Measurements from ENCODE around the gene SURF1.
"Not testable (repeated sequence)": the region's sequence is repeated elsewhere in the genome, so short reads cannot be mapped to it uniquely, and the experiment has no call there.

The SURF1 gene

DNA sequence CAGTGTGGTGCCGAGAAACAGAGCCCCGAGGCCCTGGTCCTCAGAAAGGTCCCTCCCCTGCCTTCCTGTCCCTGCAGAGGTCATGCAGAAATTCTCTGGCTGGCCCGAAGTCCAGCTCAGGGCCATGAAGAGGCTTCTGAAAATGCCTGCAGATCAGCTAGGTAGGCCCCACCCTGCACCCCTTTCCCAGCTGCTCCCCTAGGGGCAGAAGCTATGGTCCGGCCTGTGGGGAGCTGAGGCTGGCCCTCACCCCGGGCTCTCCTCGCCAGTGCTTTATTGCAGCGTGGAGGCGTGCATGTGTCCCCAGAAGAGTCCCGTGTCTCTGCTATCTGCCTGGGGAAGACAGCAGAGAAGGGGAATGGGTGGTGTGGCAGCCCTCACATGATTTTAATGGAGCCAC, 41.6 kb upstream of the SURF1 start:
- TF ChIP-seq FOXP2 (optimal IDR thresholded peaks at IDR 0.05; ENCODE audit: control extremely low read depth, extremely low read length, insufficient read depth) (no peak), EZH2 (IDR thresholded peaks at IDR 0.05) (no peak), POLR2AphosphoS5 (IDR thresholded peaks at IDR 0.05; ENCODE audit: borderline replicate concordance, low read depth, low read length) (no peak)
- DNase-seq (ENCODE audit: low read depth, low spot score) = no peak
- Histone ChIP-seq H3K9me3 (ENCODE audit: low read depth, low read length) (no peaks in the 10 kb centered on the region), H3K9ac (ENCODE audit: insufficient read length) (no peak overlapping the region), H3K27ac (no peak overlapping the region), H3K4me3 (no peak overlapping the region), H3K36me3 (ENCODE audit: insufficient read depth, low read length) (no peaks in the 10 kb centered on the region)

DNA sequence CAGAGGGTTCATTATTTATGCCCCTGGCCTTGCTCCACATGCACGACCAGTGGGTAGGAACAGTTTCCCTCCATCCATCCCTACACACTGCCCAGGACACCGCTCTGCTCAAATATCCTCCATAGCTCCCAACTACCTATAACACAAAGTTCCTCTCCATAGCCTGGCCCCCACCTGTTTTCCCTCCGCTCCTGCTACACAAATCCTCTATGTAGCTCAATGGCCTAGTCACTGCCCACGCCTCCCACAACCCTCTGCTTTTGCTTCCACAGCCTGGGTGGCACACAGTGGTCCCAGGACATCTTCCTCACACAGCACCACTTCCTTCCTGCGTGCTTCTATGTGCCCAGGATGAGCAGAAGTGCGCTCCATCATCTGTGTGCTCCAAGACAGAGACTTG, 41.1 kb upstream of the SURF1 start:
- DNase-seq (ENCODE audit: low read depth, low spot score) = no peak
- H3K4me3 ChIP-seq = no peak overlapping the region
- no peak overlapping the region for H3K9ac ChIP-seq (ENCODE audit: insufficient read length)
- no peaks in the 10 kb centered on the region for H3K9me3 ChIP-seq (ENCODE audit: low read depth, low read length)
- TF ChIP-seq POLR2AphosphoS5 (IDR thresholded peaks at IDR 0.05; ENCODE audit: borderline replicate concordance, low read depth, low read length) (no peak), EZH2 (IDR thresholded peaks at IDR 0.05) (no peak), FOXP2 (optimal IDR thresholded peaks at IDR 0.05; ENCODE audit: control extremely low read depth, extremely low read length, insufficient read depth) (no peak)
- H3K36me3 ChIP-seq (ENCODE audit: insufficient read depth, low read length) = no peaks in the 10 kb centered on the region
- no peak overlapping the region for H3K27ac ChIP-seq

DNA sequence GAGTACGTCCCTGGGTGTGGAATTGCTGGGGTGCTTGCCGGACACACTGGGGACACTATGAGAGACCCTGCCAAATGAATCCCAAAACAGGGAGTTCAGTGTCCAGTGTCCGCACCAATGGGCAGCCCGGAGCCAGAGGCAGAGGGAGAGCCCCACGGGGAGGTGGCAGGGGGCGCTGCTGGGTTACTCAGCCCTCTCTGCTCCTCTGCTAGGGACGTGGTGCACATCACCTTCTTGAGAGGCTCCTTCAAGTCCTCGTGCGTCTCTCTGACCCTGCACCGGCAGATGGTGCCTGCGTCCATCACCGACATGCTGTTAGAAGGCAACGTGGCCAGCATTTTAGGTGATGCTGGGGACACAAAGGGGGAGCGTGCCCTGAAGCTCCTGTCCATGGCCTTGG, 40.7 kb upstream of the SURF1 start:
- H3K4me3 ChIP-seq = no peak overlapping the region
- DNase-seq (ENCODE audit: low read depth, low spot score) = no peak
- H3K27ac ChIP-seq = no peak overlapping the region
- no peak overlapping the region for H3K9ac ChIP-seq (ENCODE audit: insufficient read length)
- TF ChIP-seq EZH2 (IDR thresholded peaks at IDR 0.05) (no peak), FOXP2 (optimal IDR thresholded peaks at IDR 0.05; ENCODE audit: control extremely low read depth, extremely low read length, insufficient read depth) (no peak), POLR2AphosphoS5 (IDR thresholded peaks at IDR 0.05; ENCODE audit: borderline replicate concordance, low read depth, low read length) (no peak)
- H3K9me3 ChIP-seq (ENCODE audit: low read depth, low read length) = no peaks in the 10 kb centered on the region
- no peaks in the 10 kb centered on the region for H3K36me3 ChIP-seq (ENCODE audit: insufficient read depth, low read length)

GRCh38 chr9:133394687-133395271, 38.5 kb upstream of the SURF1 start:
- no peak for DNase-seq (ENCODE audit: low read depth, low spot score)
- TF ChIP-seq FOXP2 (optimal IDR thresholded peaks at IDR 0.05; ENCODE audit: control extremely low read depth, extremely low read length, insufficient read depth) (no peak), EZH2 (IDR thresholded peaks at IDR 0.05) (no peak), POLR2AphosphoS5 (IDR thresholded peaks at IDR 0.05; ENCODE audit: borderline replicate concordance, low read depth, low read length) (no peak)
- Histone ChIP-seq H3K4me3 (no peak overlapping the region), H3K36me3 (ENCODE audit: insufficient read depth, low read length) (no peaks in the 10 kb centered on the region), H3K27ac (no peak overlapping the region), H3K9ac (ENCODE audit: insufficient read length) (no peak overlapping the region), H3K9me3 (ENCODE audit: low read depth, low read length) (no peaks in the 10 kb centered on the region)

DNA sequence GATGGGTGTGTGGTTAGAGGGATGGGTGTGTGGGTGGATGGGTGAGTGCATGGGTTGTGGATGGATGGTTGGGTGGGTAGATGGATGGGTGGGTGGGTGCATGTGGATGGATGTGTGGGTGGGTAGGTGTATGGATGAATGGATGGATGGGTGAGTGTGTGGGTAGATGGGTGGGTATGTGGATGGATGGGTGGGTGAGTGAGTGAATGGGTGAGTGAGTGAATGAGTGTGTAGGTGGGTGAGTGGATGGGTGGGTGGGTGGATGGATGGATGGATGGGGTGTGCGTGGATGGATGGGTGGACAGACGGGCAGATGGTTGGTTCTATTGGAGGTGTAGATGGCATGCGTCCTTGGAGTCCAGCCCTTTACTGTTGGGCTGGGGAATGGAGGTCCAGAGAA, 37.1 kb upstream of the SURF1 start:
- no peak overlapping the region for H3K27ac ChIP-seq
- TF ChIP-seq FOXP2 (optimal IDR thresholded peaks at IDR 0.05; ENCODE audit: control extremely low read depth, extremely low read length, insufficient read depth) (no peak), POLR2AphosphoS5 (IDR thresholded peaks at IDR 0.05; ENCODE audit: borderline replicate concordance, low read depth, low read length) (no peak)
- no peaks in the 10 kb centered on the region for H3K36me3 ChIP-seq (ENCODE audit: insufficient read depth, low read length)
- H3K9me3 ChIP-seq (ENCODE audit: low read depth, low read length) = no peaks in the 10 kb centered on the region
- DNase-seq (ENCODE audit: low read depth, low spot score) = no peak
- H3K4me3 ChIP-seq = no peak overlapping the region
- H3K9ac ChIP-seq (ENCODE audit: insufficient read length) = no peak overlapping the region

DNA sequence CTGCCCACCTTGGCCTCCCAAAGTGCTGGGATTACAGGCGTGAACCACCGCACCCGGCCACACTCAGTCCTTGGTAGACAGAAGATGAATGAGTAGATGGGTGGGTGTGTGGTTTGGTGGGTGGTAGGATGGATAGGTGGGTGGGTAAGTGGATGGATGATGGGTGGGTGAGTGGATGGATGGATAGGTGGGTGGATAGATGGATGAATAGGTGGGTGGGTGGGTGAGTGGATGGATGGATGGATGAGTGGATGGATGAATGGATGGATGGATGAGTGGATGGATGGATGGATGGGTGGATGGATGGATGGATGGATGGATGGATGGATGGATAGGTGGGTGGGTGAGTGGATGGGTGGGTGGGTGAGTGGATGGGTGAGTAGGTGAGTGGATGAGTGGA, 36.0 kb upstream of the SURF1 start:
- not testable (repeated sequence) for H3K27ac ChIP-seq; H3K36me3 ChIP-seq (ENCODE audit: insufficient read depth, low read length); DNase-seq (ENCODE audit: low read depth, low spot score); H3K9ac ChIP-seq (ENCODE audit: insufficient read length); H3K4me3 ChIP-seq; H3K9me3 ChIP-seq (ENCODE audit: low read depth, low read length)

DNA sequence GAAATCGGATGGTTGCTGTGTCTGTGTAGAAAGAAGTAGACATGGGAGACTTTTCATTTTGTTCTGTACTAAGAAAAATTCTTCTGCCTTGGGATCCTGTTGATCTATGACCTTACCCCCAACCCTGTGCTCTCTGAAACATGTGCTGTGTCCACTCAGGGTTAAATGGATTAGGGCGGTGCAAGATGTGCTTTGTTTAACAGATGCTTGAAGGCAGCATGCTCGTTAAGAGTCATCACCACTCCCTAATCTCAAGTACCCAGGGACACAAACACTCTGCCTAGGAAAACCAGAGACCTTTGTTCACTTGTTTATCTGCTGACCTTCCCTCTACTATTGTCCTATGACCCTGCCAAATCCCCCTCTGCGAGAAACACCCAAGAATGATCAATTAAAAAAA, 35.2 kb upstream of the SURF1 start:
- not testable (repeated sequence) for H3K9ac ChIP-seq (ENCODE audit: insufficient read length); H3K27ac ChIP-seq; H3K4me3 ChIP-seq; DNase-seq (ENCODE audit: low read depth, low spot score); H3K9me3 ChIP-seq (ENCODE audit: low read depth, low read length); H3K36me3 ChIP-seq (ENCODE audit: insufficient read depth, low read length)

DNA sequence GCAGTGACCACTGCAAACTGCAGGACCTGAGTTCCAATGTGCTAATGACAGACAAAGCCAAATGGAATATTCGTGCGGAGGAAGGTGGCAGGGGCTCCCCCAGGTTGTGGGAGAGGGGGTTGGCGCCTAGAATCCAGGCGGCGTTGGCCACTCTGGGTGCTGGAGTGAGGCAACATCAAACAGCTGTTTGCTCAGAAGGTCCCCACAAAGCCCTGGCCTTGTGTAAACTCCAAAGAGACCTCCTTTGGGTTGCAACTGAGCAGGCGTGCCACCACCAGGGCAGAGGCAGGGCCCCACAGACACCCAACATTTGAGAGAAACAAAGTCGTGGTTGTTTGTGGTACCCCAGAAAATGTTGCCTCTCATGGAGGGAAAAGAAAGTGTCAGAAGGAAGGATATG, 34.4 kb upstream of the SURF1 start:
- TF ChIP-seq FOXP2 (optimal IDR thresholded peaks at IDR 0.05; ENCODE audit: control extremely low read depth, extremely low read length, insufficient read depth) (no peak), EZH2 (IDR thresholded peaks at IDR 0.05) (no peak), POLR2AphosphoS5 (IDR thresholded peaks at IDR 0.05; ENCODE audit: borderline replicate concordance, low read depth, low read length) (no peak)
- Histone ChIP-seq H3K27ac (no peak overlapping the region), H3K9ac (ENCODE audit: insufficient read length) (no peak overlapping the region), H3K4me3 (no peak overlapping the region), H3K36me3 (ENCODE audit: insufficient read depth, low read length) (no peaks in the 10 kb centered on the region), H3K9me3 (ENCODE audit: low read depth, low read length) (no peaks in the 10 kb centered on the region)
- DNase-seq (ENCODE audit: low read depth, low spot score) = no peak

DNA sequence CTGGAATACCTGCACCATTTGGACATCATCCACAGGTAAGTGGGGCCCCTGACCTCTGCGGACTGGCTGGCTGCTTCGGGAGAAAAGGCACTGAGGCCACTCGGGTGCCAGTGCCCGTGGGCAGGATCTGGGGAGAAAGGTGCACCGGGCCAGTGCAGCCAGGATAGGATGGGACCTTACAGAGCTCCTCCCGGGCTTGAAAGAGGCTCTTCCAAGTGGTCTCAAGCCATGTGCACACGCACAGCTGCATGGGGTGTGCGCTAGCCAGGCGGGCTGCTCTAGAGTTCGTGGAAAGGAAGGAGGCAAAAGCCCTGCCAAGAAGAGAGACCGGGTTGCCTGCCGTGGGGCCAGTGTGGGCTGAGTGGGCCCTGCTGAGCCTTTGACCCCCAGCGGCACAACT, 33.3 kb upstream of the SURF1 start:
- no peaks in the 10 kb centered on the region for H3K36me3 ChIP-seq (ENCODE audit: insufficient read depth, low read length)
- no peak overlapping the region for H3K9ac ChIP-seq (ENCODE audit: insufficient read length)
- no peak overlapping the region for H3K27ac ChIP-seq
- no peaks in the 10 kb centered on the region for H3K9me3 ChIP-seq (ENCODE audit: low read depth, low read length)
- no peak for DNase-seq (ENCODE audit: low read depth, low spot score)
- no peak for TF ChIP-seq POLR2AphosphoS5 (IDR thresholded peaks at IDR 0.05; ENCODE audit: borderline replicate concordance, low read depth, low read length)
- TF ChIP-seq EZH2 (IDR thresholded peaks at IDR 0.05) = no peak
- no peak for TF ChIP-seq FOXP2 (optimal IDR thresholded peaks at IDR 0.05; ENCODE audit: control extremely low read depth, extremely low read length, insufficient read depth)
- no peak overlapping the region for H3K4me3 ChIP-seq
